Activated T-cell treated with anti-CD3 and anti-CD28 coated beads, Interleukin-2, amount 50 U/mL, for 72 hours (primary cell): ENCODE data around the gene NRDE2. TPM values are rescaled to one million over a fixed set of nuclear protein-coding genes. Genes with fewer than 3 reads are reported as not detected.

Experiments
- ATAC-seq, 2 donors: fragments of 150-1000 bp; cut with Tn5 transposase; replicated peaks in 1 of 2; 2 replicates each; pipeline ENCODE4 v1.10.0; 2021; ENCODE audit warnings: moderate library complexity in 2 of 2, mild to moderate bottlenecking in 1 of 2
- DNase-seq, 2 donors: peaks; one replicate each; pipeline ENCODE4 v3.0.0; 2021 to 2022; ENCODE audit warnings: mixed read lengths in 1 of 2
- H3K27ac Mint-ChIP-seq: one replicate; pipeline ENCODE4 v1.8.0; 2022; ENCODE audit warnings: mild to moderate bottlenecking, moderate library complexity, mixed read lengths
- H3K27me3 Mint-ChIP-seq: one replicate; pipeline ENCODE4 v1.8.0; 2022; ENCODE audit warnings: low read depth, mixed read lengths
- H3K36me3 Mint-ChIP-seq, 2 donors: one replicate each; pipeline ENCODE4 v1.8.0; 2022; ENCODE audit warnings: mixed read lengths in 2 of 2, mild to moderate bottlenecking in 1 of 2; ENCODE audit not compliant: insufficient read depth in 2 of 2
- H3K4me1 Mint-ChIP-seq: one replicate; pipeline ENCODE4 v1.8.0; 2022; ENCODE audit warnings: low read depth, mixed read lengths
- H3K4me3 Mint-ChIP-seq, 2 donors: one replicate each; pipeline ENCODE4 v1.8.0; 2022; ENCODE audit warnings: mild to moderate bottlenecking in 2 of 2, mixed read lengths in 2 of 2, moderate library complexity in 2 of 2
- H3K9me3 Mint-ChIP-seq, 2 donors: one replicate each; pipeline ENCODE4 v1.8.0; 2022; ENCODE audit warnings: mixed read lengths in 2 of 2
- total RNA-seq, 2 donors: library from RNA; stranded (reverse); gene quantifications; one replicate each; pipeline ENCODE4 v1.2.3, GENCODE V29; 2022

NRDE2 gene
- total RNA-seq: 10 to 100 TPM; 26.4 to 28.9 TPM

- H3K4me3 Mint-ChIP-seq: peak within 1 kb of the TSS; percentile 95 to 97
- DNase-seq (peak; percentile 99), ATAC-seq (peak; percentile 98 to 99)
- peaks cover 3% of the 10 kb centered on the region for H3K27me3 Mint-ChIP-seq
- H3K4me1 Mint-ChIP-seq: peaks cover 19% of the 10 kb centered on the region
- no peaks in the 10 kb centered on the region for H3K9me3 Mint-ChIP-seq
- H3K36me3 Mint-ChIP-seq: peaks cover 0 to 6% of the 10 kb centered on the region in 2 donors
- H3K27ac Mint-ChIP-seq: peak within 1 kb of the TSS; percentile 98
Observed at GRCh38 chr14:90331497-90332270, at the start of gene NRDE2. Gene NRDE2, minus strand, starts transcription at chr14:90331941. Its CDS starts 37 bp downstream, at chr14:90331904.

GRCh38 chr14:90381011-90381786 lies 49.5 kb upstream of the NRDE2 start:
- DNase-seq (no peak), ATAC-seq (no peak)
- Mint-ChIP-seq H3K4me3 (no peak overlapping the region), H3K36me3 (no peaks in the 10 kb centered on the region), H3K27ac (no peak overlapping the region), H3K27me3 (no peaks in the 10 kb centered on the region), H3K9me3 (no peaks in the 10 kb centered on the region), H3K4me1 (peaks cover 6% of the 10 kb centered on the region)

GRCh38 chr14:90379106-90379505 lies 47.4 kb upstream of the NRDE2 start:
- Mint-ChIP-seq H3K27me3 (no peaks in the 10 kb centered on the region), H3K36me3 (no peaks in the 10 kb centered on the region), H3K4me3 (no peak overlapping the region), H3K9me3 (no peaks in the 10 kb centered on the region), H3K4me1 (peaks cover 5% of the 10 kb centered on the region), H3K27ac (no peak overlapping the region)
- ATAC-seq (no peak), DNase-seq (no peak)

- Mint-ChIP-seq H3K36me3 (no peaks in the 10 kb centered on the region), H3K27me3 (no peaks in the 10 kb centered on the region), H3K9me3 (no peaks in the 10 kb centered on the region), H3K27ac (no peak overlapping the region), H3K4me3 (no peak overlapping the region), H3K4me1 (peaks cover 5% of the 10 kb centered on the region)
- DNase-seq (no peak), ATAC-seq (no peak)
Observed at GRCh38 chr14:90378249-90378648, 46.5 kb upstream of the NRDE2 start.

GRCh38 chr14:90375934-90376333 lies 44.2 kb upstream of the NRDE2 start:
- Mint-ChIP-seq H3K36me3 (no peaks in the 10 kb centered on the region), H3K4me3 (no peak overlapping the region), H3K9me3 (no peaks in the 10 kb centered on the region), H3K4me1 (peaks cover 5% of the 10 kb centered on the region), H3K27ac (no peak overlapping the region), H3K27me3 (no peaks in the 10 kb centered on the region)
- DNase-seq: no peak
- ATAC-seq: no peak

- DNase-seq (no peak), ATAC-seq (no peak)
- Mint-ChIP-seq H3K36me3 (no peaks in the 10 kb centered on the region), H3K4me3 (no peak overlapping the region), H3K27ac (no peak overlapping the region), H3K27me3 (no peaks in the 10 kb centered on the region), H3K9me3 (no peaks in the 10 kb centered on the region), H3K4me1 (peaks cover 5% of the 10 kb centered on the region)
Observed at GRCh38 chr14:90374813-90375212, 43.1 kb upstream of the NRDE2 start.

GRCh38 chr14:90373887-90374286 lies 42.1 kb upstream of the NRDE2 start:
- no peak for DNase-seq
- no peak for ATAC-seq
- no peaks in the 10 kb centered on the region for H3K9me3 Mint-ChIP-seq
- H3K4me3 Mint-ChIP-seq: no peak overlapping the region
- H3K27ac Mint-ChIP-seq: no peak overlapping the region
- no peaks in the 10 kb centered on the region for H3K4me1 Mint-ChIP-seq
- no peaks in the 10 kb centered on the region for H3K36me3 Mint-ChIP-seq
- no peaks in the 10 kb centered on the region for H3K27me3 Mint-ChIP-seq

GRCh38 chr14:90368946-90369721 lies 37.4 kb upstream of the NRDE2 start:
- no peak overlapping the region for H3K4me3 Mint-ChIP-seq
- no peak overlapping the region for H3K27ac Mint-ChIP-seq
- H3K4me1 Mint-ChIP-seq: no peaks in the 10 kb centered on the region
- no peaks in the 10 kb centered on the region for H3K27me3 Mint-ChIP-seq
- H3K9me3 Mint-ChIP-seq: no peaks in the 10 kb centered on the region
- ATAC-seq (peak in 1 of 2 donors; percentile 39), DNase-seq (no peak)
- no peaks in the 10 kb centered on the region for H3K36me3 Mint-ChIP-seq

GRCh38 chr14:90362558-90362896 lies 30.8 kb upstream of the NRDE2 start:
- DNase-seq (no peak), ATAC-seq (no peak)
- H3K36me3 Mint-ChIP-seq: no peaks in the 10 kb centered on the region
- peaks cover 4% of the 10 kb centered on the region for H3K4me1 Mint-ChIP-seq
- no peak overlapping the region for H3K27ac Mint-ChIP-seq
- H3K4me3 Mint-ChIP-seq: no peak overlapping the region
- H3K27me3 Mint-ChIP-seq: peaks cover 8% of the 10 kb centered on the region
- H3K9me3 Mint-ChIP-seq: no peaks in the 10 kb centered on the region

GRCh38 chr14:90361865-90362557 lies 30.3 kb upstream of the NRDE2 start:
- Mint-ChIP-seq H3K4me1 (peaks cover 4% of the 10 kb centered on the region), H3K4me3 (no peak overlapping the region), H3K27ac (no peak overlapping the region), H3K27me3 (peaks cover 8% of the 10 kb centered on the region), H3K9me3 (no peaks in the 10 kb centered on the region), H3K36me3 (no peaks in the 10 kb centered on the region)
- ATAC-seq (no peak), DNase-seq (no peak)

- peaks cover 8% of the 10 kb centered on the region for H3K27me3 Mint-ChIP-seq
- no peaks in the 10 kb centered on the region for H3K36me3 Mint-ChIP-seq
- H3K4me3 Mint-ChIP-seq: no peak overlapping the region
- no peaks in the 10 kb centered on the region for H3K9me3 Mint-ChIP-seq
- peaks cover 4% of the 10 kb centered on the region for H3K4me1 Mint-ChIP-seq
- ATAC-seq (no peak), DNase-seq (no peak)
- no peak overlapping the region for H3K27ac Mint-ChIP-seq
Observed at GRCh38 chr14:90358359-90358758, 26.6 kb upstream of the NRDE2 start.

- ATAC-seq (no peak), DNase-seq (no peak)
- Mint-ChIP-seq H3K9me3 (no peaks in the 10 kb centered on the region), H3K27me3 (peaks cover 2% of the 10 kb centered on the region), H3K36me3 (no peaks in the 10 kb centered on the region), H3K4me1 (peaks cover under 1% of the 10 kb centered on the region), H3K4me3 (no peak overlapping the region), H3K27ac (no peak overlapping the region)
Observed at GRCh38 chr14:90356925-90357324, 25.2 kb upstream of the NRDE2 start.
